ENCODE results near the gene ZNF836. TPM values are rescaled to one million over a fixed set of nuclear protein-coding genes. Genes with fewer than 3 reads are reported as not detected.

ZNF836 gene
- total and polyA plus RNA-seq, 3 donors from 2014 or later, result 3.3 to 9.2 (median 5.4) TPM

DNA sequence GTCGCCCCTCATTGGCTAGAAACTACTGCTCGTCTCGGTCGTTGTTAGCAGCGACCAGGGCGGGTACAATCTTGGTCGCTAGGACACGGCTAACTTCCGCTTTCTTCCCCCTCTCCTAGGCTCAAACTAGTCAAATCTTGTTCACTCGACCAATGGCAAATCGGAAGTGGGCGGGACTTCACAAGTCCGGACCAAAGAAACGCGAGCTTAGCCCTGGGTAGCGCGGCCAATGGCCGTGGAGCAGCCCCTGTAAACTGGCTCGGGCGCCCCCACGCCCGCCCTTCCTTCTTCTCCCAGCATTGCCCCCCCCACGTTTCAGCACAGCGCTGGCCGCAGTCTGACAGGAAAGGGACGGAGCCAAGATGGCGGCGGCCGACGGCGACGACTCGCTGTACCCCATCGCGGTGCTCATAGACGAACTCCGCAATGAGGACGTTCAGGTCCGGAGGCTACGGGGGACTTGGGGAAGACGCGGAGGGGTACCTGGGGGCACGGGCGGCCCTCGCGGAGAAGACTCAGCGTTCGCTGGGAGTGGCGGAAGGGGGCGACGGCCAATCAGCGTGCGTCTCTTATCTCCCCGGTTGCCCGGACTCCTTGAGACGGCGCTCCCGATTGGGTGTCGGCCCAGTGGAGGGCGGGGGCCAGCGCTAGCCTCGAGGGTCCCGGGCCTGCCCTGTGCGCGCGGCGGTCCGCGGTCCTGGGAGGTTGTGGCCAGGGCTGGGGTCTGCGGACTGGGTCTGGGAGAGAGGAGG is 18.5 kb upstream of the ZNF836 start, which contains the start of gene PPP2R1A:
TSS of gene PPP2R1A (plus strand) at position 318 of the 752 bp plus-strand sequence. CDS start at position 363, 45 bp downstream.
- peak within 1 kb of the TSS; percentile 78 to 88 for H3K4me3 ChIP-seq
- H3K36me3 ChIP-seq (ENCODE audit: low read depth, missing control alignments), result no peaks in the 10 kb centered on the region
- no peaks in the 10 kb centered on the region for H3K27me3 ChIP-seq
- intact Hi-C loops (cut with DNase I; ENCODE audit: low total_unique reads), result no loop called here
- H3K9me3 ChIP-seq, result no peaks in the 10 kb centered on the region
- TF ChIP-seq, protein P1, sequence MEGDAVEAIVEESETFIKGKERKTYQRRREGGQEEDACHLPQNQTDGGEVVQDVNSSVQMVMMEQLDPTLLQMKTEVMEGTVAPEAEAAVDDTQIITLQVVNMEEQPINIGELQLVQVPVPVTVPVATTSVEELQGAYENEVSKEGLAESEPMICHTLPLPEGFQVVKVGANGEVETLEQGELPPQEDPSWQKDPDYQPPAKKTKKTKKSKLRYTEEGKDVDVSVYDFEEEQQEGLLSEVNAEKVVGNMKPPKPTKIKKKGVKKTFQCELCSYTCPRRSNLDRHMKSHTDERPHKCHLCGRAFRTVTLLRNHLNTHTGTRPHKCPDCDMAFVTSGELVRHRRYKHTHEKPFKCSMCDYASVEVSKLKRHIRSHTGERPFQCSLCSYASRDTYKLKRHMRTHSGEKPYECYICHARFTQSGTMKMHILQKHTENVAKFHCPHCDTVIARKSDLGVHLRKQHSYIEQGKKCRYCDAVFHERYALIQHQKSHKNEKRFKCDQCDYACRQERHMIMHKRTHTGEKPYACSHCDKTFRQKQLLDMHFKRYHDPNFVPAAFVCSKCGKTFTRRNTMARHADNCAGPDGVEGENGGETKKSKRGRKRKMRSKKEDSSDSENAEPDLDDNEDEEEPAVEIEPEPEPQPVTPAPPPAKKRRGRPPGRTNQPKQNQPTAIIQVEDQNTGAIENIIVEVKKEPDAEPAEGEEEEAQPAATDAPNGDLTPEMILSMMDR (IDR thresholded peaks at IDR 0.05), result no peak
- peak; percentile 47 for TF ChIP-seq POLR2A (IDR thresholded peaks at IDR 0.05)
- peaks cover 24% of the 10 kb centered on the region for H3K4me1 ChIP-seq
- H3K27ac ChIP-seq, result peak within 1 kb of the TSS; percentile 98 to 99
- DNase-seq, result peak; percentile 100
- WGBS, 2 donors, result 0 to 1% methylated on average over 30 to 69 of the region's 70 CpGs

DNA sequence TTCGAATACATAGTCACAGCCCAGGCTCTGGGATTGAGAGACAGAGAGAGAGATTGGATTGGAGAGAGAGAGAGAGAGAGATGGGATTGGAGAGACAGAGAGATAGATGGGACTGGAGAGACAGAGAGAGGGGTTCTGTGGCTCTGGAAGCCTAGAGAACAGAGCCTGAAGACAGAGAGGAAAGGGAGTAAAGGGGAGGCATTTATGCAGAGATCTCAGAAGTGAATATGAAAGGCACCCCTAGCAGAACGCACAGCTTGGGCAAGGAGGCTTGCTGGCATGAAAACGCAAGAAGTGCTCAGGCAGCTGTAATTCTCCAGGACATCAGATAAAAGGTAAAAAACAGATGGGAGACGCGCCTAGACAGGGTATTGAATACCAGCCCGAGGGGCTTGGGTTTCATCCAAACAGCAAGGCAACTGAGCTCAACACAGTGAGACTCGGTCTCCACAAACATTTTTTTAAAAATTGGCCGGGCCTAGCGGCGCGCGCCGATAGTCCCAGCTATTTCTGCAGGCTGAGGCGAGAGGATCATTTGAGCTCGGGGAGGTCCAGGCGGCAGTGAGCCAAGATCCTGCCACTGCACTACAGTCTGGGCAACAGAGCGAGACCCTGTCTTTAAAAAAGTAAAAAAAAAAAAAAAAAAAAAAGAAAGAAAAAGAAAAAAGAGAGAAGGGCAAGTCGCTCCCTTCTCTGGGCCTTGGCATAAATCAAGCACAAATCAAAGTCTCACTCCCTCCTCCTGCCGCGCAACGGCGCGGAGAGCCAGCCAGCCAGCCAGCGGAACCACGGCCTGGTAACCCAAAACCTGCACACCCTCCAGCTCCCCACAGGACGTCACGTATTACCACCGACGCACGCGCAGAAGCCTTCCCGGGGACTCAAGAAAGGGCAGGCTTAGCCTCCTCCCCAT is 17.7 kb upstream of the ZNF836 start:
- TF ChIP-seq, protein P1 (IDR thresholded peaks at IDR 0.05), result peak in 2 of 3 experiments; percentile 20 to 39
- TF ChIP-seq POLR2A (IDR thresholded peaks at IDR 0.05), result peak; percentile 63
- H3K9me3 ChIP-seq, result no peaks in the 10 kb centered on the region
- H3K27ac ChIP-seq, result peak overlapping the region; percentile 83 to 91
- no peaks in the 10 kb centered on the region for H3K36me3 ChIP-seq (ENCODE audit: low read depth, missing control alignments)
- intact Hi-C loops (cut with DNase I; ENCODE audit: low total_unique reads), result no loop called here
- no peaks in the 10 kb centered on the region for H3K27me3 ChIP-seq
- H3K4me1 ChIP-seq, result peaks cover 24% of the 10 kb centered on the region
- DNase-seq, result no peak
- WGBS, 2 donors, result 1 to 3% methylated on average over 27 to 32 of the region's 32 CpGs
- peak overlapping the region; percentile 62 to 88 for H3K4me3 ChIP-seq

DNA sequence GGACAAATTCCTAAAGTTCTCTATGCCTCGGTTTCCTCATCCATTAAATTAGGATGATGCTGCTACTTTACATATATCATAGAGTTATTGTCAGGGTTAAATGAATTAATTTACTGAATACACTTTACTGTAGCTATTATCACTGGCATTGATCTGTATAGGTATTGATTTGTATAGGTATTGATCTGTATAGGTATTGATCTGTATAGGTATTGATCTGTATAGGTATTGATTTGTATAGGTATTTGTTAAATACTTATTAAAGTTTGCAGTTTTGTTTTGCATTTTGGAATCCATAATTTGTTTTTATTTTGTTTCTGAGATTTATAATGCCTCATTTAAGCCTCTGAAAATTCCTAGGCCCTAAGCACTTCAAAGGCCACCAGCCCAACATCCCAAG is 16.0 kb upstream of the ZNF836 start:
- peaks cover 23% of the 10 kb centered on the region for H3K4me1 ChIP-seq
- no peak for DNase-seq
- no peak overlapping the region for H3K27ac ChIP-seq
- no peaks in the 10 kb centered on the region for H3K36me3 ChIP-seq (ENCODE audit: low read depth, missing control alignments)
- no peaks in the 10 kb centered on the region for H3K9me3 ChIP-seq
- intact Hi-C loops (cut with DNase I; ENCODE audit: low total_unique reads), result no loop called here
- TF ChIP-seq, protein P1 (IDR thresholded peaks at IDR 0.05), result no peak
- no peak for TF ChIP-seq POLR2A (IDR thresholded peaks at IDR 0.05)
- no peak overlapping the region for H3K4me3 ChIP-seq
- H3K27me3 ChIP-seq, result no peaks in the 10 kb centered on the region
- 95 to 100% methylated on average over 1 of the region's 1 CpG for WGBS, 2 donors

DNA sequence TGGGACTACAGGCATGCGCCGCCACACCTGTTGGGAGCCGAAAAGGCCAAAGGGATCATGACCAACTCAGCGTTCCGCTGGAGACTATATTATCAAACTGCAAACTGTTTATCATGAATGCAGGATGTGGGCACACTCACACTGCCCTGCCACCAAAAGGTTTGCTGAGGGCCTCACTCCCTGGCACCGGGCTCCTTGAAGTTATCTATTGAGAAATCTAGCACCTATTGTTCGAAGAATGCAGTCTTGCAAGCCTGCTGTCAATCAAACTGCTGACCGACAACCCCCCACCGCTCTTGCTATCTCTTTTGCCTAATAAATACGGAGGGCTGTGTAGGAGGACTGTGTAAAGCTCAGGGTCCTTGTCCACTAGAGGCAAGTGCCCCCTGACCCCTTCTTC is 5.2 kb upstream of the ZNF836 start:
- H3K27me3 ChIP-seq, result no peaks in the 10 kb centered on the region
- TF ChIP-seq, protein P1 (IDR thresholded peaks at IDR 0.05), result no peak
- H3K4me3 ChIP-seq, result no peak overlapping the region
- no peaks in the 10 kb centered on the region for H3K9me3 ChIP-seq
- H3K27ac ChIP-seq, result no peak overlapping the region
- no peak for DNase-seq
- no peaks in the 10 kb centered on the region for H3K36me3 ChIP-seq (ENCODE audit: low read depth, missing control alignments)
- intact Hi-C loops (cut with DNase I; ENCODE audit: low total_unique reads), result no loop called here
- WGBS, 2 donors, result 82 to 88% methylated on average over 10 of the region's 10 CpGs
- H3K4me1 ChIP-seq, result no peaks in the 10 kb centered on the region
